ENCODE results near the gene PDPR.
"Not testable (repeated sequence)": the region's sequence is repeated elsewhere in the genome, so short reads cannot be mapped to it uniquely, and the experiment has no call there.

The PDPR gene

GRCh38 chr16:70089289-70089688, 24.8 kb upstream of the PDPR start:
- not testable (repeated sequence) for H3K4me3 ChIP-seq (ENCODE audit: extremely low read depth, insufficient read depth, low read length, poor library complexity, severe bottlenecking); H3K36me3 ChIP-seq (ENCODE audit: control insufficient read depth, insufficient read depth, low read length); H3K27ac ChIP-seq (ENCODE audit: low read depth, low read length, severe bottlenecking); H3K4me1 ChIP-seq (ENCODE audit: control insufficient read depth, insufficient read depth, low read length, poor library complexity, severe bottlenecking); H3K9me3 ChIP-seq (ENCODE audit: control insufficient read depth, low read length)
- WGBS, 2 experiments (ENCODE audit: insufficient coverage in 2 of 2) = 88 to 100% methylated on average over 1 of the region's 6 CpGs

GRCh38 chr16:70091104-70091503, 23.0 kb upstream of the PDPR start:
- not testable (repeated sequence) for H3K4me1 ChIP-seq (ENCODE audit: control insufficient read depth, insufficient read depth, low read length, poor library complexity, severe bottlenecking); H3K9me3 ChIP-seq (ENCODE audit: control insufficient read depth, low read length); H3K4me3 ChIP-seq (ENCODE audit: extremely low read depth, insufficient read depth, low read length, poor library complexity, severe bottlenecking); H3K36me3 ChIP-seq (ENCODE audit: control insufficient read depth, insufficient read depth, low read length); H3K27ac ChIP-seq (ENCODE audit: low read depth, low read length, severe bottlenecking)
- WGBS, 2 experiments (ENCODE audit: insufficient coverage in 2 of 2) = 86% methylated on average over 1 of the region's 4 CpGs; no CpG with 5 or more reads in 1 of the 2 experiments

DNA sequence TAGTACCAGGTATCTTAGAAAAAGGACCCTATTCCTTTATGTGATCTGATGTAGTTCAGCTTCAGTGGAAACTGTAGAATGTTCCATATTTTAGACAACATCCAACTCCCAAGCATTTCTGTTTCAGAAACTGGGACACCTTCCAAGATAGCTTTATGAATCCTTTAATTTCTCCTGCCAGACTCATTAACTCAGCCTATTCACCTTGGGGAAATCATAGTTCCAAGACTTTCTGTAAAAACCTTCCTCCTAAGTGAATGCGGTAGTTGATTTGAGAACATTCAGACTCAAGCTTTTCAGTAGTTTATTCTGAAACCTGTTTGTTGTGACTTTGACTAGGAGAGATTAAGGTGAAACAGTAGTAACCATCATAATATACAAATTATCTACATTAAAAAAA, 20.0 kb upstream of the PDPR start:
- H3K27ac ChIP-seq (ENCODE audit: low read depth, low read length, severe bottlenecking); H3K4me3 ChIP-seq (ENCODE audit: extremely low read depth, insufficient read depth, low read length, poor library complexity, severe bottlenecking); H3K36me3 ChIP-seq (ENCODE audit: control insufficient read depth, insufficient read depth, low read length); H3K9me3 ChIP-seq (ENCODE audit: control insufficient read depth, low read length); H3K4me1 ChIP-seq (ENCODE audit: control insufficient read depth, insufficient read depth, low read length, poor library complexity, severe bottlenecking): not testable (repeated sequence)
- no CpG with 5 or more reads among the region's 1 CpG for WGBS, 2 experiments (ENCODE audit: insufficient coverage in 2 of 2)

- not testable (repeated sequence) for H3K27ac ChIP-seq (ENCODE audit: low read depth, low read length, severe bottlenecking); H3K36me3 ChIP-seq (ENCODE audit: control insufficient read depth, insufficient read depth, low read length); H3K4me1 ChIP-seq (ENCODE audit: control insufficient read depth, insufficient read depth, low read length, poor library complexity, severe bottlenecking); H3K9me3 ChIP-seq (ENCODE audit: control insufficient read depth, low read length); H3K4me3 ChIP-seq (ENCODE audit: extremely low read depth, insufficient read depth, low read length, poor library complexity, severe bottlenecking)
- 94% methylated on average over 11 to 14 of the region's 15 CpGs for WGBS, 2 experiments (ENCODE audit: insufficient coverage in 2 of 2)
Observed at GRCh38 chr16:70109583-70110279, 4.4 kb upstream of the PDPR start.

- 100% methylated on average over 1 to 2 of the region's 6 CpGs for WGBS, 2 experiments (ENCODE audit: insufficient coverage in 2 of 2)
- not testable (repeated sequence) for H3K27ac ChIP-seq (ENCODE audit: low read depth, low read length, severe bottlenecking); H3K36me3 ChIP-seq (ENCODE audit: control insufficient read depth, insufficient read depth, low read length); H3K4me1 ChIP-seq (ENCODE audit: control insufficient read depth, insufficient read depth, low read length, poor library complexity, severe bottlenecking); H3K4me3 ChIP-seq (ENCODE audit: extremely low read depth, insufficient read depth, low read length, poor library complexity, severe bottlenecking); H3K9me3 ChIP-seq (ENCODE audit: control insufficient read depth, low read length)
Observed at GRCh38 chr16:70112162-70112561, 2.0 kb upstream of the PDPR start.

- WGBS, 2 experiments (ENCODE audit: insufficient coverage in 2 of 2) = no CpG with 5 or more reads among the region's 15 CpGs
- H3K27ac ChIP-seq (ENCODE audit: low read depth, low read length, severe bottlenecking) = peak overlapping the region; percentile 62
- H3K9me3 ChIP-seq (ENCODE audit: control insufficient read depth, low read length); H3K4me1 ChIP-seq (ENCODE audit: control insufficient read depth, insufficient read depth, low read length, poor library complexity, severe bottlenecking): not testable (repeated sequence)
- peaks cover 11% of the 10 kb centered on the region for H3K36me3 ChIP-seq (ENCODE audit: control insufficient read depth, insufficient read depth, low read length)
- peak overlapping the region; percentile 63 for H3K4me3 ChIP-seq (ENCODE audit: extremely low read depth, insufficient read depth, low read length, poor library complexity, severe bottlenecking)
Observed at GRCh38 chr16:70113599-70113981, 542 bp upstream of the PDPR start.

- H3K4me1 ChIP-seq (ENCODE audit: control insufficient read depth, insufficient read depth, low read length, poor library complexity, severe bottlenecking); H3K9me3 ChIP-seq (ENCODE audit: control insufficient read depth, low read length); H3K27ac ChIP-seq (ENCODE audit: low read depth, low read length, severe bottlenecking); H3K4me3 ChIP-seq (ENCODE audit: extremely low read depth, insufficient read depth, low read length, poor library complexity, severe bottlenecking): not testable (repeated sequence)
- peaks cover 32% of the 10 kb centered on the region for H3K36me3 ChIP-seq (ENCODE audit: control insufficient read depth, insufficient read depth, low read length)
- 96% methylated on average over 3 of the region's 6 CpGs; no CpG with 5 or more reads in 1 of the 2 experiments for WGBS, 2 experiments (ENCODE audit: insufficient coverage in 2 of 2)
Observed at GRCh38 chr16:70118354-70118753, 4.2 kb downstream of the PDPR start.

DNA sequence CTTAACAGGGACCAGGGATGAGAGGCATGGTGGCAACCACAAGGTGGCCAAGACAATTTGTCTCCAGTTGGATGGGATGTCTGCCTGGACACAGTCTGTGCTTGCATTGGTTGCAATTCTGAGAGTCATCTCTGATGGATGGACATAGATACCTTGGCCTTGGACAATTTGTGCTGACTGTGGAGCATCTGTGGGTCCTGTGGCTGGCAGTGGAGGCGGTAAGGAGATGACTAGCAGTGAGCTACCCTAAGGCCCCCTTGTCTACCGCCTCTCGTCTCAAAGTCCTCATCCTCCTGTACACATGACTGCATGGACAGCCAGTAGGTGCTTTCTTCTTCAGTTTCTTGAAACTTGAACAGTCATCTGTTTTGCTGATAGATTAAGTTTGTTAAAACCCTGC, 4.6 kb downstream of the PDPR start:
- whole genome bisulfite sequencing, 2 experiments (ENCODE audit: insufficient coverage in 2 of 2) = no CpG with 5 or more reads among the region's 3 CpGs

GRCh38 chr16:70120398-70120797, 6.3 kb downstream of the PDPR start:
- WGBS, 2 experiments (ENCODE audit: insufficient coverage in 2 of 2) = 100% methylated on average over 4 of the region's 8 CpGs; no CpG with 5 or more reads in 1 of the 2 experiments
- H3K36me3 ChIP-seq (ENCODE audit: control insufficient read depth, insufficient read depth, low read length) = peaks cover 48% of the 10 kb centered on the region
- not testable (repeated sequence) for H3K4me1 ChIP-seq (ENCODE audit: control insufficient read depth, insufficient read depth, low read length, poor library complexity, severe bottlenecking); H3K27ac ChIP-seq (ENCODE audit: low read depth, low read length, severe bottlenecking); H3K4me3 ChIP-seq (ENCODE audit: extremely low read depth, insufficient read depth, low read length, poor library complexity, severe bottlenecking); H3K9me3 ChIP-seq (ENCODE audit: control insufficient read depth, low read length)

More for the DNA sequence above, 4.6 kb downstream of the PDPR start:
- H3K4me1 ChIP-seq (ENCODE audit: control insufficient read depth, insufficient read depth, low read length, poor library complexity, severe bottlenecking); H3K4me3 ChIP-seq (ENCODE audit: extremely low read depth, insufficient read depth, low read length, poor library complexity, severe bottlenecking); H3K27ac ChIP-seq (ENCODE audit: low read depth, low read length, severe bottlenecking); H3K9me3 ChIP-seq (ENCODE audit: control insufficient read depth, low read length): not testable (repeated sequence)
- H3K36me3 ChIP-seq (ENCODE audit: control insufficient read depth, insufficient read depth, low read length) = peaks cover 36% of the 10 kb centered on the region

DNA sequence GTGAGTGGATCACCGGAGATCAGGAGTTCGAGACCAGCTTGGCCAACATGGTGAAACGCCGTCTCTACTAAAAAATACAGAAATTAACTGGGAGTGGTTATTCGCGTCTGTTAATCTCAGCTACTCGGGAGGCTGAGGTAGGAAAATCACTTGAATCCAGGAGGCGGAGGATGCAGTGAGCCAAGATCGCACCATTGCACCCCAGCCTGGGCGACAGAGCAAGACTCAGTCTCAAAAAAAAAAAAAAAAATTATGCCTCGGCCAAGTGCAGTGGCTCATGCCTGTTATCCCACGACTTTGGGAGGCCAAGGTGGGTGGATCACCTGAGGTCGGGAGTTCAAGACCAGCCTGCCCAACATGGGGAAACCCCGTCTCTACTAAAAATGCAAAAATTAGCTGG, 9.7 kb downstream of the PDPR start:
- H3K36me3 ChIP-seq (ENCODE audit: control insufficient read depth, insufficient read depth, low read length) = peaks cover 66% of the 10 kb centered on the region
- not testable (repeated sequence) for H3K9me3 ChIP-seq (ENCODE audit: control insufficient read depth, low read length); H3K4me3 ChIP-seq (ENCODE audit: extremely low read depth, insufficient read depth, low read length, poor library complexity, severe bottlenecking); H3K4me1 ChIP-seq (ENCODE audit: control insufficient read depth, insufficient read depth, low read length, poor library complexity, severe bottlenecking); H3K27ac ChIP-seq (ENCODE audit: low read depth, low read length, severe bottlenecking)
- 90 to 94% methylated on average over 14 of the region's 14 CpGs for WGBS, 2 experiments (ENCODE audit: insufficient coverage in 2 of 2)

- 95 to 98% methylated on average over 10 of the region's 11 CpGs for WGBS, 2 experiments (ENCODE audit: insufficient coverage in 2 of 2)
Observed at GRCh38 chr16:70126226-70126625, 12.1 kb downstream of the PDPR start.

More at GRCh38 chr16:70126226-70126625, 12.1 kb downstream of the PDPR start:
- H3K9me3 ChIP-seq (ENCODE audit: control insufficient read depth, low read length); H3K4me3 ChIP-seq (ENCODE audit: extremely low read depth, insufficient read depth, low read length, poor library complexity, severe bottlenecking); H3K27ac ChIP-seq (ENCODE audit: low read depth, low read length, severe bottlenecking); H3K4me1 ChIP-seq (ENCODE audit: control insufficient read depth, insufficient read depth, low read length, poor library complexity, severe bottlenecking): not testable (repeated sequence)
- H3K36me3 ChIP-seq (ENCODE audit: control insufficient read depth, insufficient read depth, low read length) = peaks cover 85% of the 10 kb centered on the region

All from mesodermal cell (in vitro differentiated cells).